Thyroid gland (tissue), 4 donors: ENCODE results near the gene PGAP3. TPM values are rescaled to one million over a fixed set of nuclear protein-coding genes. Genes with fewer than 3 reads are reported as not detected.

ENCODE experiments used
- microRNA-seq: library from miRNA; unstranded; fragments of <30 nt; microRNA quantifications from one replicate; pipeline ENCODE4, GENCODE V29; 2016
- small RNA-seq: library from RNA; depleted of rRNA; stranded (forward); fragments of <200 nt; gene quantifications from one replicate; pipeline ENCODE3, GENCODE V24; 2016
- total RNA-seq, 4 donors: library from RNA; depleted of rRNA; stranded (reverse); fragments of >200 nt; gene quantifications; one replicate each; pipeline ENCODE4 v1.2.3, GENCODE V29; 2016

PGAP3 gene
- total RNA-seq, 4 donors from 2014 or later = 55.6 to 88.1 (median 72.7) TPM

Small RNA genes within 50 kb of the gene (microRNA-seq; reads per million reads assigned to microRNA genes)
- 2.6 reads per million for gene MIR4728

Small RNA genes within 50 kb of the gene (small RNA-seq; reads per million reads assigned to genes)
- 0.28 reads per million for gene MIR4728

Other genes starting within 250 kb of the PGAP3 start
- gene MED1, start 236.8 kb downstream of the PGAP3 start, total RNA-seq = 10 to 100 TPM; 22.4 to 29.6 (median 25.0) TPM
- 10 to 100 TPM; 46.1 to 71.6 (median 50.6) TPM for gene CDK12, start 226.6 kb downstream of the PGAP3 start, total RNA-seq
- gene NEUROD2, start 80.1 kb downstream of the PGAP3 start, total RNA-seq = not detected
- gene PPP1R1B, start 61.1 kb downstream of the PGAP3 start, total RNA-seq = 1 to 10 TPM in 1 of 4 donors, not detected in 3; 1.2 TPM
- 10 to 100 TPM; 44.5 to 73.6 (median 53.0) TPM for gene STARD3, start 50.9 kb downstream of the PGAP3 start, total RNA-seq
- gene TCAP, start 22.7 kb downstream of the PGAP3 start, total RNA-seq = 1 to 10 TPM in 3 of 4 donors, under 1 TPM in 1; 0.63 to 2.1 (median 1.5) TPM
- gene PNMT, start 19.6 kb downstream of the PGAP3 start, total RNA-seq = 1 to 10 TPM in 3 of 4 donors, not detected in 1; 1.1 to 3.3 (median 1.2) TPM
- gene ERBB2, start 12.0 kb upstream of the PGAP3 start, total RNA-seq = 100 to 1,000 TPM in 3 of 4 donors, 10 to 100 TPM in 1; 74.3 to 170 (median 139) TPM
- gene MIEN1, start 42.5 kb upstream of the PGAP3 start, total RNA-seq = 100 to 1,000 TPM in 1 of 4 donors, 10 to 100 TPM in 3; 39.8 to 134 (median 70.3) TPM
- 10 to 100 TPM in 1 of 4 donors, 1 to 10 TPM in 3; 7.1 to 14.0 (median 8.7) TPM for gene GRB7, start 49.9 kb upstream of the PGAP3 start, total RNA-seq
- gene IKZF3, start 176.3 kb upstream of the PGAP3 start, total RNA-seq = 1 to 10 TPM; 1.8 to 2.8 (median 2.6) TPM
- under 1 TPM in 1 of 4 donors, not detected in 3; 0.40 TPM for gene ZPBP2, start 180.1 kb upstream of the PGAP3 start, total RNA-seq
- 10 to 100 TPM in 1 of 4 donors, 1 to 10 TPM in 3; 7.7 to 13.2 (median 8.3) TPM for gene GSDMB, start 230.6 kb upstream of the PGAP3 start, total RNA-seq
- 100 to 1,000 TPM in 2 of 4 donors, 10 to 100 TPM in 2; 81.4 to 125 (median 99.0) TPM for gene ORMDL3, start 239.5 kb upstream of the PGAP3 start, total RNA-seq
- not detected for gene LRRC3C, start 239.7 kb upstream of the PGAP3 start, total RNA-seq